HG02884 (cell line): ENCODE data around the gene PPAN.

Experiments used
- ATAC-seq: cut with Tn5 transposase; IDR thresholded peaks from one replicate; pipeline ENCODE4 v1.9.1; 2021; ENCODE audit warnings: mild to moderate bottlenecking, moderate library complexity; ENCODE audit not compliant: unreplicated experiment

Gene PPAN

GRCh38 chr19:10138879-10139795 lies 33.0 kb downstream of the PPAN start:
- no peak for ATAC-seq

GRCh38 chr19:10139952-10140351 lies 33.8 kb downstream of the PPAN start:
- no peak for ATAC-seq

- ATAC-seq: no peak
These were observed 35.3 kb downstream of the PPAN start for GRCh38 chr19:10141479-10141878.

GRCh38 chr19:10141973-10142372 lies 35.8 kb downstream of the PPAN start:
- ATAC-seq: no peak

GRCh38 chr19:10142701-10143375 lies 36.7 kb downstream of the PPAN start:
- ATAC-seq: no peak

- no peak for ATAC-seq
These were observed 37.5 kb downstream of the PPAN start for GRCh38 chr19:10143681-10144080.

GRCh38 chr19:10144361-10144760 lies 38.2 kb downstream of the PPAN start:
- no peak for ATAC-seq

- ATAC-seq: no peak
These were observed 38.9 kb downstream of the PPAN start for GRCh38 chr19:10145031-10145430.

- ATAC-seq: no peak
These were observed 40.0 kb downstream of the PPAN start for GRCh38 chr19:10146142-10146541.

GRCh38 chr19:10149427-10149826 lies 43.3 kb downstream of the PPAN start:
- ATAC-seq: no peak

GRCh38 chr19:10151521-10151920 lies 45.4 kb downstream of the PPAN start:
- no peak for ATAC-seq

- no peak for ATAC-seq
These were observed 45.9 kb downstream of the PPAN start for GRCh38 chr19:10152100-10152499.

- ATAC-seq: no peak
These were observed 49.7 kb downstream of the PPAN start for GRCh38 chr19:10155839-10156238.

- no peak for ATAC-seq
These were observed 51.9 kb downstream of the PPAN start for GRCh38 chr19:10158071-10158470.

- no peak for ATAC-seq
These were observed 52.3 kb downstream of the PPAN start for GRCh38 chr19:10158485-10158884.

GRCh38 chr19:10159610-10160009 lies 53.4 kb downstream of the PPAN start:
- ATAC-seq: no peak
